Stimulated activated CD8-positive, alpha-beta memory T cell treated with anti-CD3 and anti-CD28 coated beads, Interleukin-12 subunit alpha, Interleukin-12 subunit beta, amount 100 ng/mL, for 4 hours (primary cell): ENCODE data around the gene MAPT.

Experiments
- DNase-seq: peaks from one replicate; pipeline ENCODE4 v3.0.0-alpha.2; 2020; ENCODE audit warnings: low read depth

MAPT gene

GRCh38 chr17:45973099-45973780 is 78.9 kb downstream of the MAPT start:
- DNase-seq, result no peak

- DNase-seq, result no peak
Measured at GRCh38 chr17:45973946-45974859, 79.8 kb downstream of the MAPT start.

GRCh38 chr17:45974916-45975630 is 80.7 kb downstream of the MAPT start:
- no peak for DNase-seq

- no peak for DNase-seq
Measured at GRCh38 chr17:45975640-45976295, 81.4 kb downstream of the MAPT start.

- no peak for DNase-seq
Measured at GRCh38 chr17:45976391-45976754, 82.0 kb downstream of the MAPT start.

- no peak for DNase-seq
Measured at GRCh38 chr17:45976755-45977505, 82.6 kb downstream of the MAPT start.

- no peak for DNase-seq
Measured at GRCh38 chr17:45977506-45977824, 83.1 kb downstream of the MAPT start.

- DNase-seq, result no peak
Measured at GRCh38 chr17:45977976-45978626, 83.7 kb downstream of the MAPT start.

GRCh38 chr17:45979137-45979536 is 84.8 kb downstream of the MAPT start:
- no peak for DNase-seq

- DNase-seq, result no peak
Measured at GRCh38 chr17:45980855-45981254, 86.5 kb downstream of the MAPT start.

GRCh38 chr17:45981306-45981705 is 87.0 kb downstream of the MAPT start:
- DNase-seq, result no peak

- DNase-seq, result no peak
Measured at GRCh38 chr17:45982791-45983613, 88.6 kb downstream of the MAPT start.

- DNase-seq, result no peak
Measured at GRCh38 chr17:45983614-45984310, 89.4 kb downstream of the MAPT start.

GRCh38 chr17:45984368-45984767 is 90.0 kb downstream of the MAPT start:
- no peak for DNase-seq

GRCh38 chr17:45985447-45985846 is 91.1 kb downstream of the MAPT start:
- no peak for DNase-seq

- DNase-seq, result no peak
Measured at GRCh38 chr17:45986056-45986455, 91.7 kb downstream of the MAPT start.

- no peak for DNase-seq
Measured at GRCh38 chr17:45987706-45988105, 93.4 kb downstream of the MAPT start.

- DNase-seq, result no peak
Measured at GRCh38 chr17:45989759-45990158, 95.4 kb downstream of the MAPT start.

- DNase-seq, result no peak
Measured at GRCh38 chr17:45990886-45991285, 96.5 kb downstream of the MAPT start.

- no peak for DNase-seq
Measured at GRCh38 chr17:45991341-45991740, 97.0 kb downstream of the MAPT start.
